SK-N-SH treated with all-trans-retinoic acid at 6 μM for 48 hours (cell line): Measurements from ENCODE around the gene GOSR2.

Experiments
- PATZ1 ChIP-seq: fragments of 250-450 bp; sonication (Bioruptor Pico); IDR thresholded peaks from 2 replicates; pipeline ENCODE4 v1.8.0; 2020; ENCODE audit warnings: mild to moderate bottlenecking, moderate library complexity, borderline replicate concordance
- ZFP3 ChIP-seq: fragments of 250-450 bp; sonication (Bioruptor Pico); IDR thresholded peaks from 2 replicates; pipeline ENCODE4 v1.5.0; 2020; ENCODE audit warnings: mild to moderate bottlenecking, moderate library complexity

- TF ChIP-seq ZFP3 (CRISPR knock-in tag) = no peak
- TF ChIP-seq PATZ1 = no peak
Measured at GRCh38 chr17:46925185-46925868, 2.4 kb downstream of the GOSR2 start.
